ENCODE data around the gene ZFP36L2. TPM values are rescaled to one million over a fixed set of nuclear protein-coding genes. Genes with fewer than 3 reads are reported as not detected.

ZFP36L2 gene
- total RNA-seq: 7.9 and 32.5 TPM in 2 replicates

GRCh38 chr2:43226558-43226954, at the start of gene ZFP36L2:
Gene ZFP36L2 (minus strand): TSS chr2:43226606. CDS start chr2:43226315, 291 bp downstream.

All from nasal cavity respiratory epithelium epithelial cell of viscerocranial mucosa (primary cell).